K562 (cell line): Measurements from ENCODE around the gene CENPO. TPM values are rescaled to one million over a fixed set of nuclear protein-coding genes. Genes with fewer than 3 reads are reported as not detected.
A peak's percentile ranks its signal among the peaks of the same experiment; 100 is the strongest.

ENCODE experiments used
- FOXK2 ChIP-seq, 2 experiments: fragments of 450-650 bp; IDR thresholded peaks in 1 of 2; conservative IDR thresholded peaks in 1 of 2; 2 replicates each; pipeline ENCODE4 v1.6.1; 2016; ENCODE audit warnings: low read depth in 2 of 2, mild to moderate bottlenecking in 1 of 2
- HCFC1 ChIP-seq: IDR thresholded peaks from 2 replicates; pipeline ENCODE4 v1.6.1; 2012; ENCODE audit warnings: low read depth, low read length, improper control_type of control experiment
- HMG20B ChIP-seq: fragments of 250-450 bp; sonication (Bioruptor Pico); IDR thresholded peaks from 2 replicates; pipeline ENCODE4 v1.5.0; 2021; ENCODE audit warnings: mild to moderate bottlenecking
- KHSRP ChIP-seq: fragments of 450-650 bp; IDR thresholded peaks from 2 replicates; pipeline ENCODE4 v1.6.1; 2017
- MEF2D ChIP-seq: conservative IDR thresholded peaks from 2 replicates; pipeline ENCODE4 v1.6.1; 2016; ENCODE audit warnings: low read depth, missing genetic modification characterization, missing compliant biosample characterization
- NCOA4 ChIP-seq: fragments of 450-650 bp; IDR thresholded peaks from 2 replicates; pipeline ENCODE4 v1.6.1; 2018; ENCODE audit warnings: mild to moderate bottlenecking; ENCODE audit not compliant: partially characterized antibody
- NCOR1 ChIP-seq: fragments of 450-650 bp; IDR thresholded peaks from 2 replicates; pipeline ENCODE4 v1.6.1; 2016; ENCODE audit warnings: mild to moderate bottlenecking, moderate library complexity
- NFE2L1 ChIP-seq: fragments of 450-650 bp; IDR thresholded peaks from 2 replicates; pipeline ENCODE4 v1.6.1; 2016; ENCODE audit warnings: missing genetic modification characterization, low read depth, mild to moderate bottlenecking, missing compliant biosample characterization, moderate library complexity, borderline replicate concordance
- NFIC ChIP-seq: fragments of 450-650 bp; IDR thresholded peaks from 2 replicates; pipeline ENCODE4 v1.6.1; 2017; ENCODE audit warnings: mild to moderate bottlenecking, inconsistent platforms
- POLR2AphosphoS5 ChIP-seq: IDR thresholded peaks from 2 replicates; pipeline ENCODE4 v1.6.1; 2011; ENCODE audit warnings: mild to moderate bottlenecking, low read depth, low read length, moderate library complexity; ENCODE audit not compliant: control insufficient read depth, insufficient read depth
- POLR3A ChIP-seq: IDR thresholded peaks from 2 replicates; pipeline ENCODE4 v1.6.1; 2011; ENCODE audit warnings: borderline replicate concordance, mild to moderate bottlenecking, moderate library complexity; ENCODE audit not compliant: insufficient read length, insufficient read depth; ENCODE audit errors: extremely low read depth
- RAD51 ChIP-seq: fragments of 450-650 bp; IDR thresholded peaks from 2 replicates; pipeline ENCODE4 v1.7.1; 2016; ENCODE audit warnings: low read depth, mild to moderate bottlenecking, borderline replicate concordance
- SIN3A ChIP-seq, 2 experiments: fragments of 150-350 bp in 1 of 2; IDR thresholded peaks; 2 replicates each; pipeline ENCODE4 v1.6.1; 2011 to 2016; ENCODE audit warnings: borderline replicate concordance in 2 of 2, low read depth in 2 of 2, low read length in 2 of 2, mild to moderate bottlenecking in 2 of 2, moderate library complexity in 2 of 2; ENCODE audit not compliant: control insufficient read depth in 1 of 2
- SNIP1 ChIP-seq: fragments of 450-650 bp; IDR thresholded peaks from 2 replicates; pipeline ENCODE4 v1.7.1; 2017; ENCODE audit warnings: low read depth, mild to moderate bottlenecking
- TBP ChIP-seq: optimal IDR thresholded peaks from 2 replicates; pipeline ENCODE3; 2011; ENCODE audit warnings: low read depth, low read length, improper control_type of control experiment
- TRIM24 ChIP-seq, 2 experiments: fragments of 450-650 bp; IDR thresholded peaks; 2 replicates each; pipeline ENCODE4 v1.6.1; 2016
- ZNF12 ChIP-seq: sonication (generic); formaldehyde crosslinking; IDR thresholded peaks from 2 replicates; pipeline ENCODE4 v1.4.0; 2020; ENCODE audit warnings: mild to moderate bottlenecking, missing genetic modification reagents
- ZNF232 ChIP-seq: sonication (generic); formaldehyde crosslinking; IDR thresholded peaks from 2 replicates; pipeline ENCODE4 v1.8.0; 2022; ENCODE audit warnings: mild to moderate bottlenecking, missing genetic modification reagents
- ZNF239 ChIP-seq: fragments of 250-450 bp; sonication (Bioruptor Pico); IDR thresholded peaks from 2 replicates; pipeline ENCODE4 v1.4.0; 2020; ENCODE audit warnings: mild to moderate bottlenecking
- ZNF551 ChIP-seq: fragments of 250-450 bp; sonication (Bioruptor Pico); IDR thresholded peaks from 2 replicates; pipeline ENCODE4 v1.5.0; 2021; ENCODE audit warnings: mild to moderate bottlenecking, moderate library complexity
- ZNF76 ChIP-seq: fragments of 250-450 bp; sonication (Bioruptor Pico); IDR thresholded peaks from 2 replicates; pipeline ENCODE4 v1.4.0; 2020; ENCODE audit warnings: mild to moderate bottlenecking, moderate library complexity, borderline replicate concordance
- ZSCAN29 ChIP-seq: fragments of 450-650 bp; IDR thresholded peaks from 2 replicates; pipeline ENCODE4 v1.6.1; 2017
- polyA plus RNA-seq, 8 experiments: library from polyadenylated mRNA; depleted of rRNA in 4 of 8; stranded (reverse) in 5 of 8; unstranded in 3 of 8; fragments of >200 nt; fragmentation: Nextera tagmentation in 2 of 8; fragmentation: Illumina TruSeq in 1 of 8; extraction: Ambion mirVana in 2 of 8; extraction: Trizol in 1 of 8; gene quantifications; 2 replicates each; pipeline versions ENCODE4 v1.2.1 to v1.2.3, GENCODE V29; 2011 to 2014; ENCODE audit warnings: inconsistent platforms in 1 of 8, missing spikeins in 1 of 8
- total RNA-seq, 7 experiments: library from RNA; depleted of rRNA in 6 of 7; stranded (reverse); fragments of >200 nt in 6 of 7; fragmentation: Illumina TruSeq in 2 of 7; extraction: Trizol in 2 of 7; gene quantifications; 2 replicates each; pipeline versions ENCODE4 v1.2.1 to v1.2.3, GENCODE V29; 2011 to 2021; ENCODE audit warnings: low replicate concordance in 1 of 7
- TF ChIP-seq, protein P1 (sequence below): fragments of 450-650 bp; IDR thresholded peaks from 2 replicates; pipeline ENCODE4 v1.6.1; 2016; ENCODE audit warnings: missing biosample characterization, missing genetic modification characterization
- TF ChIP-seq, protein P2 (sequence below), 2 experiments: fragments of 450-650 bp; conservative IDR thresholded peaks; 2 replicates each; pipeline ENCODE4 v1.6.1; 2017; ENCODE audit warnings: mild to moderate bottlenecking in 2 of 2, moderate library complexity in 2 of 2
- TF ChIP-seq, protein P3 (sequence below), 2 experiments: fragments of 250-450 bp in 1 of 2; fragments of 450-650 bp in 1 of 2; sonication (Bioruptor Pico) in 1 of 2; IDR thresholded peaks; 2 replicates each; pipeline versions ENCODE4 v1.6.1 to v1.8.0; 2016 to 2021; ENCODE audit warnings: mild to moderate bottlenecking in 2 of 2, moderate library complexity in 2 of 2, missing compliant biosample characterization in 1 of 2, missing genetic modification characterization in 1 of 2
- TF ChIP-seq, protein P4 (sequence below): fragments of 450-650 bp; IDR thresholded peaks from 2 replicates; pipeline ENCODE4 v1.7.0; 2016; ENCODE audit warnings: borderline replicate concordance

CENPO gene
- total and polyA plus RNA-seq, 9 of the 15 experiments (the other 6 are each of a cell fraction or from before 2014, with no cell fraction given), result 30.6 to 59.4 (median 38.9) TPM

DNA sequence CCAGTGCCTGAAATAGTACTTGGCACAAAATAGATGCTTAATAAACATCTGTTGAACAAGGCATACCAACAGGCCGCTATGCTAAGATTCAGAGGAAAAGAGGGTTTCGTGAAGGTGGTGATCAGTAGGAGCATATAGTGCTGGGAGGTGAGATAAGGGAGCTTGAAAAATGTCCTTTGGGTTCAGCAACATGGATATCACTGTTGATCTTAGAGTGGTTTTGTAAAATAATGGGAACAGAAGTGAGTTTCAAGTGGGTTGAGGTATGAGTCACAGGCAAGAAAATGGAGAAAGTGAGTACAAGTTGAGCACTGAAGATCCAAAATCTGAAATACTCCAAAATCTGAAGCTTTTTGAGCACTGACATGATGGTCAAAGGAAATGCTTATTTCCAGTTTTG, 4.4 kb downstream of the CENPO start (continued):
- TF ChIP-seq TRIM24 (IDR thresholded peaks at IDR 0.05), result 0 out of 4 replicates have a peak, but pooled peaks of 1 of the 2 experiments have one; percentile 34
- peak; percentile 30; the same call in 1 of the 2 replicates for TF ChIP-seq ZSCAN29
- TF ChIP-seq HMG20B, result no peak
- no peak for TF ChIP-seq POLR3A
- no peak for TF ChIP-seq ZNF12
- TF ChIP-seq, protein P1, sequence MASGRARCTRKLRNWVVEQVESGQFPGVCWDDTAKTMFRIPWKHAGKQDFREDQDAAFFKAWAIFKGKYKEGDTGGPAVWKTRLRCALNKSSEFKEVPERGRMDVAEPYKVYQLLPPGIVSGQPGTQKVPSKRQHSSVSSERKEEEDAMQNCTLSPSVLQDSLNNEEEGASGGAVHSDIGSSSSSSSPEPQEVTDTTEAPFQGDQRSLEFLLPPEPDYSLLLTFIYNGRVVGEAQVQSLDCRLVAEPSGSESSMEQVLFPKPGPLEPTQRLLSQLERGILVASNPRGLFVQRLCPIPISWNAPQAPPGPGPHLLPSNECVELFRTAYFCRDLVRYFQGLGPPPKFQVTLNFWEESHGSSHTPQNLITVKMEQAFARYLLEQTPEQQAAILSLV (tag), result no peak
- 0 out of 4 replicates have a peak, but pooled peaks have one; percentile 13 to 14 for TF ChIP-seq FOXK2 (conservative IDR thresholded peaks at IDR 0.05 in 1 of 2, IDR thresholded peaks at IDR 0.05 in 1 of 2; ENCODE audit: low read depth in 2 of 2)
- TF ChIP-seq, protein P2, sequence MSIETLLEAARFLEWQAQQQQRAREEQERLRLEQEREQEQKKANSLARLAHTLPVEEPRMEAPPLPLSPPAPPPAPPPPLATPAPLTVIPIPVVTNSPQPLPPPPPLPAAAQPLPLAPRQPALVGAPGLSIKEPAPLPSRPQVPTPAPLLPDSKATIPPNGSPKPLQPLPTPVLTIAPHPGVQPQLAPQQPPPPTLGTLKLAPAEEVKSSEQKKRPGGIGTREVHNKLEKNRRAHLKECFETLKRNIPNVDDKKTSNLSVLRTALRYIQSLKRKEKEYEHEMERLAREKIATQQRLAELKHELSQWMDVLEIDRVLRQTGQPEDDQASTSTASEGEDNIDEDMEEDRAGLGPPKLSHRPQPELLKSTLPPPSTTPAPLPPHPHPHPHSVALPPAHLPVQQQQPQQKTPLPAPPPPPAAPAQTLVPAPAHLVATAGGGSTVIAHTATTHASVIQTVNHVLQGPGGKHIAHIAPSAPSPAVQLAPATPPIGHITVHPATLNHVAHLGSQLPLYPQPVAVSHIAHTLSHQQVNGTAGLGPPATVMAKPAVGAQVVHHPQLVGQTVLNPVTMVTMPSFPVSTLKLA (conservative IDR thresholded peaks at IDR 0.05), result no peak
- no peak for TF ChIP-seq NFE2L1 (tag)
- TF ChIP-seq, protein P3, sequence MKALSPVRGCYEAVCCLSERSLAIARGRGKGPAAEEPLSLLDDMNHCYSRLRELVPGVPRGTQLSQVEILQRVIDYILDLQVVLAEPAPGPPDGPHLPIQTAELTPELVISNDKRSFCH (CRISPR knock-in tag; IDR thresholded peaks at IDR 0.05), result no peak
- TF ChIP-seq, protein P3 (tag; IDR thresholded peaks at IDR 0.05), result no peak
- TF ChIP-seq NCOR1, result peak; percentile 48; the same call in 1 of the 2 replicates
- TF ChIP-seq SIN3A (IDR thresholded peaks at IDR 0.05; ENCODE audit: borderline replicate concordance in 2 of 2, control insufficient read depth in 1 of 2, low read depth in 2 of 2, low read length in 2 of 2), result no peak
- peak; percentile 56 for TF ChIP-seq NCOA4
- TF ChIP-seq ZNF551 (CRISPR knock-in tag), result no peak
- peak; percentile 28; the same call in 1 of the 2 replicates for TF ChIP-seq POLR2AphosphoS5
- TF ChIP-seq SNIP1, result no peak
- TF ChIP-seq MEF2D, result no peak
- no peak for TF ChIP-seq RAD51
- no peak for TF ChIP-seq TBP
- TF ChIP-seq KHSRP, result no peak
- TF ChIP-seq ZNF76 (CRISPR knock-in tag), result no peak
- TF ChIP-seq, protein P4, sequence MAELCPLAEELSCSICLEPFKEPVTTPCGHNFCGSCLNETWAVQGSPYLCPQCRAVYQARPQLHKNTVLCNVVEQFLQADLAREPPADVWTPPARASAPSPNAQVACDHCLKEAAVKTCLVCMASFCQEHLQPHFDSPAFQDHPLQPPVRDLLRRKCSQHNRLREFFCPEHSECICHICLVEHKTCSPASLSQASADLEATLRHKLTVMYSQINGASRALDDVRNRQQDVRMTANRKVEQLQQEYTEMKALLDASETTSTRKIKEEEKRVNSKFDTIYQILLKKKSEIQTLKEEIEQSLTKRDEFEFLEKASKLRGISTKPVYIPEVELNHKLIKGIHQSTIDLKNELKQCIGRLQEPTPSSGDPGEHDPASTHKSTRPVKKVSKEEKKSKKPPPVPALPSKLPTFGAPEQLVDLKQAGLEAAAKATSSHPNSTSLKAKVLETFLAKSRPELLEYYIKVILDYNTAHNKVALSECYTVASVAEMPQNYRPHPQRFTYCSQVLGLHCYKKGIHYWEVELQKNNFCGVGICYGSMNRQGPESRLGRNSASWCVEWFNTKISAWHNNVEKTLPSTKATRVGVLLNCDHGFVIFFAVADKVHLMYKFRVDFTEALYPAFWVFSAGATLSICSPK, result no peak
- TF ChIP-seq ZNF232 (CRISPR knock-in tag), result no peak
- no peak for TF ChIP-seq ZNF239
- TF ChIP-seq HCFC1, result no peak
- TF ChIP-seq NFIC, result peak; percentile 24
